Measurements from ENCODE around the gene MTA3.
A peak's percentile ranks its signal among the peaks of the same experiment; 100 is the strongest.

The MTA3 gene

GRCh38 chr2:42742740-42743658, 174.6 kb downstream of the MTA3 start:
- no peak for DNase-seq

DNA sequence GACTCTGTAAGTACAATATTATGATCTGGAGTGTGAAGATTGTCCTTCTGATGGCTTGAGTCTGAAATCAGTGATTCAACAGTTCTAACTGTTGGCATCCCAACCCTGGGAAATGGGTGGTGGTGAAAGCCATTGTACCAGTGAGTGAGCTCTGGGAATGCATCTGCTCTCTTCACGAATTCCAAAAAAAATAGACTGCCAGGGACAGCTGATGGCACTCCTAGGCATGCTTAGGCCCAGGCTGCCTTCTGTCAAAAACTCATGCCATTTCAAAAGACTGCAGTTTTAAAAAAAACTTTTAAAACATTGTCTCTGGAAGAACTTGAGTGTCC, 175.2 kb downstream of the MTA3 start:
- DNase-seq = no peak

GRCh38 chr2:42744545-42745082, 176.2 kb downstream of the MTA3 start:
- no peak for DNase-seq

DNA sequence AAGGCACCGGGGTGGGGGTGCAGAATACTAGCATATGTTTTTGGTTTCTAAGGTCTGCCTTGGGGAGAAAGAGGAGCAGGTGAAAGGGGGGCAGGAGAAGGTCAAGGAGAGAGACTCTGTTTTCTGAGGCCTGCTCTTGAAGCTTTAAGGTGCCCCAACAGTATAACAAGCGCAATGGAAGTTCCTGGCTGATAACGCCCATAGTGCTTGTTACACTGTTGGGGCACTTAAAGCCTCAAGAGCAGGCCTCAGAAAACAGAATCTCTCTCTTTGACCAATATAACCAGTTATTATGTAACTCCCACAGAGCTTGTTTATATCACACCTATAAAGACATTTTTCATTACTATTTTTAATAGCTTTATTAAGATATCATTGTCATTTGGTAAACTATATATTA, 179.0 kb downstream of the MTA3 start:
- DNase-seq = no peak

- no peak for DNase-seq
Observed at GRCh38 chr2:42748840-42749239, 180.4 kb downstream of the MTA3 start.

DNA sequence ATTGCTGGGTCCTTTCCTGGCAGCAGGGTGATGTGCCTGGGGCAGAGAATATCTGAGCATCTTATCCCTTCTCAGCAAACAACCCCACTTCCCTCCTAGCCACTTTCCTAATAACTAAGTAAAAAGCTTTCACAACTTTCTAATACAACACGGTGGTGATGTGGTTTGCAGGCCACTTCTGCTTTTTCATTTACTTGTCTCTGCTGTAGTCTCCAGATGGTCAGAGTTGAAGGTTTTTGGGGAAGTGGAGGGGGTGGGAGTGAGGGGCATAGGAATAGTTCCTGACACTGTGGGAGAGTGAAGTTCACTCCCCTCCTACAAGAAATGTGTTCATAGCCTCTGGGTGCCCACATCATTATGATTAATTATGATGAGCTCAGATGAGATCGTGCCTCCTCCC, 183.9 kb downstream of the MTA3 start:
- DNase-seq = no peak

DNA sequence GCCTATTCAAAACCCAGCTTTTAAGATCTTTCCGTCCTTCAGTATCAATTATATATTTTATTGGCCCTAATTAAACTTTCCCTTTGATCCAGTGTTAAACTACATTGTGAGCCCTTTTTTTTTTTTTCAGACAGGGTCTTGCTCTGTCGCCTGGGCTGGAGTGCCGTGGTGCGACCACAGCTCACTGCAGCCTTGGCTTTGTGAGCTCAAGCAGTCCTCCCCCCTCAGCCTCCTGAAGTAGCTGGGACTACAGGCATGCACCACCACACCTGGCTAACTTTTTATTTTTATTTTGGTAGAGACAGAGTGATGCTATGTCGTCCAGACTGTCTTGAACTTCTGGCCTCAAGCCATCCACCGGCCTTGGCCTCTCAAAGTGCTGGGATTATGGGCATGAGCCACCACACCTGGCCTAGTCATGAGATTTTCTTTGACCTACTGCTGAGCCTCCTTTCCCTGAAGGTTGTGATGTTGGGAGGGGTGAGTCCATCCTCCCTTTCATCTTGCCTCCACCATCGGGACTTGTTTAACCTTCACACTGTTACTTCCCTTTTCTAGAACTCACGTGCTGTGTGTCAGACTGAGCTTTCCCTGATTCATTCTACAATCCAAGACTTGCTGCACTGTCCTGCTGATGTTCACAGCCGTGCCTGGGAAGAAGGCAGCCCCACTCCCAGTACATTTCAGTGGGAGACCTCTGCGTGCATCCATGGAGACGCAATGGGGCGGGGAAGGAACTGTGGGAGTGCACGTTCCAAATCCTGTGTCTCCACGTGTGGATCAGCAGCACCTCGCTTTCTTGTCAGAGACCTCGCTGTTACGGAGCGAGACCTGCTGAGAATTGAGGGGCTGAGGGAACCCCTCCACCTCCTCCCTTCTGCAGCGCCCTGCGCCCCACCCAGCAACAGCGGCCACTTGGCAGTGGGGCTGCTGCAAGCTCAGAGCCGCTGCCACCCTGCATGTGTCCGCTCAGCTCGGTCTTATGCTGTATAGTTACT, 184.7 kb downstream of the MTA3 start:
- no peak for DNase-seq

GRCh38 chr2:42754021-42754775, 185.8 kb downstream of the MTA3 start:
- DNase-seq = peak; percentile 37

DNA sequence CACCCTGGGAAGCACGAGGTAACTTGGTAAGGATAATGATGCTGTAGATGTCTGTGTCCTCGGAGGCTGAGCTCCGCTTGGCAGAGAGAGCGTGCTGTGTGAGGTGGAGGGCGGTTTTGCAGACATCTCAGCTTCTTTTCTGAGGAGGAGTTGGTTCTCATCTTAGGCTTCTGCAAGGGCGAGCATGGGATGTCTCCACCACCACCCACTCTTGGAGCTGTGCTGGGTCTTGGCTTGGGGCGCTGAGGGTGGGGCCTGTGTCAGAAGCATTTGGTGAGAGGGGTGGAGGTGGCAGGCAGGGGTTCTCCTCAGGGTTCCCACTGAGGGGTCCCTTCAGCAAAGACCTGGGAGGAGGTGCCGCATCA, 186.3 kb downstream of the MTA3 start:
- no peak for DNase-seq

DNA sequence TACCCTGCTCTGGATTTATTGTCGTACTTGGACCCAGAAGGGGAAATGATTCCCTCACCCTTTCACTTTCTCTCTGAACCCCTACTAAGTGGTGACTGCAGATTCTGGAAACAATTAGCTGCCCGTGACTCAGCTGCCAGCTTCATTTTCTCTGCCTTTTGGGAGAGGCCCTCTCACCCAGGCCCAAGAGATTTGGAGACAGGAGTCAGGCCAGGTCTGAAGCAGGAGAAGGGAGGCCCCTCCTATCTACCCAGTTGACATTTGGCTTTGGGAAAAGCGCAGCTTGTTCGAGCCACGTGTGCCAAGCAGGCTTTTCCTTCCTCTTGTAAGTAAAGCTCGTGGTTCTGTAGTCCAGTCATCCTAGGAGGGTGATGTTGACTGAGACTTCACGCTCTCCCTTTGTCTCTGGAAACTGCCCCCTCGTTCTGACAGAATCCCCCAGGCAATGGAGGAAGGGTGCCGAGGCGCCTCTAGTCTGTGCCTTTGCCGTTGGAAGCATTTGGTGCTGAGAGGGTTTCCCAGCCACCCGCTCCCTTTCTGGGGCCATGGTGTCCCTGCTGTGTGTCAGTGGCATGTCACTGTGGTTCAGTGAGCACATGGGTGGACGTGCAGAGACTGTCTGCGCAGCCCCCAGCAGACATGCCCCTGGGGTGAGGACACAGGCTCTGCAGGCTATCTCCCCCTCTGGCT, 186.9 kb downstream of the MTA3 start:
- DNase-seq = no peak

DNA sequence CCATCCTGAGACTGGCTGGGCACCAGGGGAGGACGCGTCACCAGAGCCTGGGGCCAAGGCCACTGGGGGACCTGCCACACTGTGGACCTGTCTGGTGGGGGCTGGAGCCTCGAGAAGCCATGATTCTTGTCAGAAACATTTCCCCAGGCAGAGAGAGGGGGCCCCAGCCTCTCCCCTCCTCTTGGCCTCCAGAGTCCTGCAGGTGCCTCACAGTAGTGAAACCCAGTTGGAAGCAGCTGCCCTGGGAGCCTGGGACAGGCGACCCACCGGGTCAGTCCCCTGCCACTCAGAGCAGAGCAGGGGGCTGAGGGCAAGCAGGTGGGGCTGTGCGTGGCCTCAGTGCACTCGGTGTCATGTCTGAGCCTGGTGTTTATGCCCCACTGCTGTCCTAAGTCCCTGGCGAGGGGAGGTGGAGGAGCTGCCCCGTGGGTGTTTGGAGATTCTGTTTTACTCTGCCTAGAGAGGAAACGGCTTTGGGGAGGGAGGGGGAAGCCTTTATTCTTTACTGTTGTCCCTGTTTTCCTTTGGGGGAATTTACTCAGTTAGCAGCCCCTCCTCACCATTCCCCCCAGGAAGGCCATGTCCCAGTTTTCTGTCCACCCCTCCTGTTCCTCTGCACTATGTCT, 187.8 kb downstream of the MTA3 start:
- no peak for DNase-seq

- no peak for DNase-seq
Observed at GRCh38 chr2:42756966-42757513, 188.6 kb downstream of the MTA3 start.

DNA sequence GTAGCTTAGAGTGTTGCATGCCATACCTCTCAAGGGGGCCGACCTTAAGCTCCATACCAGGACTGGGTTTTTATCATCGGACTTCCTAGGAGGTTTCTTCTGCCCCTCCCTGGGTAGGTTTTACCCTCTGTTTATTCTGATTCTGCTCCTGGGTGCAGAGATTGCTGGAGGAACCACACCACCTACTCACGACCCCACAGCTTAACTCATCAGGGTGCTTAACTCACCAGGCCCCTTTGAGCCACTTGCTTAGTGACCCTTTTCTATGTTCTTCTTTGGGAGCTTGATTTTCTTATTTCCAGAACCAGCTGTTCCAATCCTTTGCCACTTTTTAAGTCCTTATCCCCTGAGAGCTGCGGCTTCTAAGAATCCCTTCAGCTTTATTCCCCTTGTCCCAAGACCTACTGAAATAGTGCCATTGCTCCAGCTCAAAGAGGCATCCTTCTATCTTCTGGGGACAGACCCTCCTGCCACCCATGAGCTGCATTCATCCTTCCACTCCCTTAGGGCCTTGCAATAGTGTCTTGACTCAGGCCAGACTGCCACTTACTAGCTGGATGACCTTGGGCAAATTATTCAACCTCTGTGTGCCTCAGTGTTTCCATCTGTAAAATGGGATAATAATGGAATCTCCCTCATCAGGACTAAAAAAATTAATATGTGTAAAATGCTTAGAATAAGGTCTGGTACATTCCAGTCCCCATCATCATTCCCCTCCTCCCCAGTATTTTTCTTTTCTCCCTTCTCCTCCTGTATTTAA, 189.7 kb downstream of the MTA3 start:
- no peak for DNase-seq

- DNase-seq = no peak
Observed at GRCh38 chr2:42758751-42759150, 190.3 kb downstream of the MTA3 start.

DNA sequence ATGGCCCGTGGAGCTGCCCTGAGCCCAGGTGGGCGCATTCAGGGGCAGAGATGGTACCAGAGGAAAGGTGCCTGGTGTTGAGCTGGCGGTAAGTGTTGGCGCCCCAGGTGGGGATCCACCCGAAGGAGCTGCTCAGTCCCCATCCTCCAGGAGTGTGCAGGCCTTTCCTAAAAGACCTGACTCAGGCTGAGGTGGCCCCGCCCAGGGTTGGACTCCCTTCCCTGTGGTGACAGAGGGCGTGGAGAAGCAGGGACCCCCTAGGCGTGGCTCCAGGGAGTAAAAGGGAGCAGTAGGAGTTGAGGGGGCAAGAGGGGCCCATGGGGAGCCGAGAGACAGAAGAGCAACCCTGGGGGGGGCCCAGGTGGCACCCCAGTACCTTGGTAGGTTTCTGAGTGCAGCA, 193.1 kb downstream of the MTA3 start:
- no peak for DNase-seq

GRCh38 chr2:42762155-42762554, 193.7 kb downstream of the MTA3 start:
- DNase-seq = no peak

DNA sequence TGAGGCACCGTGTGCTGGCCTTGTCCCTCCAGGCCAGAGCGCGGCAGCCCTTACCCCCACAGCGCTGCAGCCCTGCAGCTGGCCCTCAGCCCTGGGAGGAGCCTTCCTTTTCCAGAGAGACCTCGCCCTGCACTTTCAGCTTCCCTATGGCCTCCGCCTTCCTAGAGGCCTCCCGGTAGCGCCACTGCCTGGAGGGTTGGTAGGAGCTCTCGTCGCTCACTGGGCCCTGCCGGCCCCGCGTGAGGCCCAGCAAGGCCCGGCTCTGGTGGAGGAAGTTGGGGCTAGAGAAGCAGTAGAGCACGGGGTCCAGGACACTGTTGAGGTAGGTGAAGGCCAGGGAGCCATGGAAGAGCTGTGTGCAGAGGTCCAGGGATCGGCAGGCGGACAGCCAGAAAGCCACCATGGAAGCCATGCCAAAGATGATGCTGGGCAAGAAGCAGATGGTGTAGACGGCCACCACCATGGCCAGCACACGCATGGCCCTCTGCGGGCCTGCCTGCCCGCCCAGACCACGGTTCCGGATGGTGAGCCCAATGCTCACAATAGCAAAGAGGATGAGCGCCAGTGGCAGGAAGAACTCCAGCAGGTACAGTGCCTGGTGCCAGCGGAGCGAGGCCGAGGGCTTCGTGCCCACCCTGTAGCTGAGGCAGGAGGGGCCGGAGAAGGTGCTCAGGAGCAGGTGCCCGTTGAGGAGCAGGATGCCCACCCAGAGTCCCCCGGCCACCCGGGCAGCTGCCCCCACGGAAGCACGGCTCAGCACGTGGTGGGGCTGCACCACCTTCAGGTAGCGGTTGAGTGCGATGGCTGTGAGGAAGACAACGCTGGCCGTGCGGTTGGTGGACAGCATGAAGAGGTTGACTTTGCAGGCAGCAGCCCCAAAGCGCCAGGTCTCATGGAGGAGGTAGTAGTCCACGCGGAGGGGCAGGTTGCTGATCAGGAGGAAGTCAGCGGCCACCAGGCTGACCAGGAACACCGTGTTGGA, 194.7 kb downstream of the MTA3 start:
- no peak for DNase-seq

- no peak for DNase-seq
Observed at GRCh38 chr2:42764096-42764495, 195.7 kb downstream of the MTA3 start, which contains the start of gene OXER1. TSS of gene OXER1 (minus strand) at chr2:42764135. CDS start at chr2:42764062, 73 bp downstream.

GRCh38 chr2:42764901-42765300, 196.5 kb downstream of the MTA3 start:
- no peak for DNase-seq
